Peyer's patch (tissue), 4 donors: ENCODE measurements around the gene NPPB. TPM values are rescaled to one million over a fixed set of nuclear protein-coding genes. Genes with fewer than 3 reads are reported as not detected.

Experiments used
- DNase-seq, 3 donors: peaks; one replicate each; pipeline ENCODE4 v3.0.0-alpha.2; 2017 to 2019
- H3K27ac ChIP-seq, 4 donors: fragments of 200-600 bp; sonication (generic); one replicate each; pipeline ENCODE4 v1.5.1; 2016 to 2019
- H3K27me3 ChIP-seq, 2 donors: fragments of 200-600 bp; sonication (generic); one replicate each; pipeline ENCODE4 v1.5.1; 2019
- H3K36me3 ChIP-seq, 3 donors: fragments of 200-600 bp; sonication (generic); one replicate each; pipeline ENCODE4 v1.5.1; 2016 to 2019
- H3K4me1 ChIP-seq, 4 donors: fragments of 200-600 bp; sonication (generic); one replicate each; pipeline ENCODE4 v1.5.1; 2016 to 2019
- H3K4me3 ChIP-seq, 4 donors: fragments of 200-600 bp; sonication (generic); 1 replicate in 3 of 4; 2 replicates in 1 of 4; pipeline ENCODE4 v1.5.1; 2016 to 2019; ENCODE audit warnings: mild to moderate bottlenecking in 1 of 4
- H3K9me3 ChIP-seq, 4 donors: fragments of 200-600 bp; sonication (generic); one replicate each; pipeline ENCODE4 v1.5.1; 2016 to 2019; ENCODE audit warnings: mild to moderate bottlenecking in 1 of 4
- CTCF ChIP-seq, 6 experiments: fragments of 450-650 bp in 4 of 6; fragments of 200-600 bp in 2 of 6; sonication (generic) in 1 of 6; IDR thresholded peaks; one replicate each; pipeline ENCODE4 v1.5.1; 2017 to 2019; ENCODE audit warnings: antibody characterized with exemption in 6 of 6, mild to moderate bottlenecking in 3 of 6, moderate library complexity in 1 of 6
- POLR2A ChIP-seq, 2 donors: fragments of 450-650 bp; IDR thresholded peaks; one replicate each; pipeline ENCODE4 v1.5.1; 2017; ENCODE audit warnings: antibody characterized with exemption in 2 of 2, mild to moderate bottlenecking in 2 of 2, moderate library complexity in 2 of 2
- total RNA-seq, 4 donors: library from RNA; depleted of rRNA; stranded (reverse); fragments of >200 nt; gene quantifications; one replicate each; pipeline ENCODE4 v1.1.0, GENCODE V29; 2016

NPPB gene
- total RNA-seq, 4 donors from 2014 or later, result not detected

GRCh38 chr1:11879311-11880180 is 20.8 kb upstream of the NPPB start:
- no peak overlapping the region for H3K27ac ChIP-seq

GRCh38 chr1:11878891-11879190 is 20.1 kb upstream of the NPPB start:
- Histone ChIP-seq H3K4me3 (no peak overlapping the region), H3K36me3 (no peaks in the 10 kb centered on the region), H3K27me3 (no peaks in the 10 kb centered on the region), H3K4me1 (peaks cover 0 to 11% (median 0%) of the 10 kb centered on the region in 4 donors), H3K27ac (no peak overlapping the region), H3K9me3 (no peaks in the 10 kb centered on the region)
- no peak for DNase-seq
- TF ChIP-seq CTCF (IDR thresholded peaks at IDR 0.05) (no peak), POLR2A (IDR thresholded peaks at IDR 0.05) (no peak)

More at GRCh38 chr1:11879311-11880180, 20.8 kb upstream of the NPPB start:
- peaks cover 0 to 11% (median 0%) of the 10 kb centered on the region in 4 donors for H3K4me1 ChIP-seq
- no peak for TF ChIP-seq CTCF (IDR thresholded peaks at IDR 0.05)
- TF ChIP-seq POLR2A (IDR thresholded peaks at IDR 0.05), result no peak
- no peaks in the 10 kb centered on the region for H3K27me3 ChIP-seq
- H3K9me3 ChIP-seq, result no peaks in the 10 kb centered on the region
- H3K4me3 ChIP-seq, result no peak overlapping the region
- H3K36me3 ChIP-seq, result no peaks in the 10 kb centered on the region
- no peak for DNase-seq

DNA sequence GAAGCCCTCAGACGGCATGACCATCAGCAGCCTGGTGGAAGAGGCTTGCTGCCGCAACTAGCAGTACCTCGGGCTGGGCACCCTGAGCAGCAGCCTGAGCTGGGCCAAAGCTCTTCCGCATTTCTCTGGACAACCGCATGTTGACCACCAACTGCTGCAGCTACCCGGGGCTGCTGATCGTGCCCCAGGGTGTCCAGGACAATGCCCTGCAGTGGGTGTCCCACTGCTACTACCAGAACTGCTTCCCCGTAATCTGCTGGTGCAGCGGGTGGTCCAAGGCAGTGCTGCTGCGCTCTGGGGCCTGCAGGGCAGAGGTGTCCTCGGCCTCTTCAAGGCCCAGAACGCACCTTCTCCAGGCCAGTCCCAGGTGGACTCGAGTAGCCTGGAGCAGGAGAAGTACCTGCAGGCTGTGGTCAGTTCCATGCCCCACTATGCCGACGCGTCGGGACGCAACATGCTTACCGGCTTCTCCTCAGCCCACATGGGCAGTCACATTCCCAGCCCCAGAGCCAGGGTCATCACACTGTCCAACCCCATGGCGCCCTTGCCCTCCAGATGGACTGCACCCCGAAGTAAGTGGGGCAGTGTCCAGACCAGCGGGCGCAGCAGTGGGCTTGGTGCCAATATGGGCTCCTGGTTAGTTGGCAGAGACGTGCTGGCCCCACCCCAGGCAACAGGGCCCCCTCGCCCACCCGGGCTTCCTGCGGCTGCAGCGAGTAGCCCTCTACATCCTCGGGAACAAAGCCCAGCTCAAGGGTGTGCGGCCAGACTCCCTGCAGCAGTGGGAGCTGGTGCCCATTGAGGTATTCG is 19.5 kb upstream of the NPPB start:
- Histone ChIP-seq H3K36me3 (no peaks in the 10 kb centered on the region), H3K4me3 (no peak overlapping the region), H3K4me1 (peaks cover 0 to 11% (median 0%) of the 10 kb centered on the region in 4 donors), H3K27ac (no peak overlapping the region), H3K27me3 (no peaks in the 10 kb centered on the region), H3K9me3 (no peaks in the 10 kb centered on the region)
- DNase-seq, result no peak
- TF ChIP-seq CTCF (IDR thresholded peaks at IDR 0.05) (no peak), POLR2A (IDR thresholded peaks at IDR 0.05) (no peak)

DNA sequence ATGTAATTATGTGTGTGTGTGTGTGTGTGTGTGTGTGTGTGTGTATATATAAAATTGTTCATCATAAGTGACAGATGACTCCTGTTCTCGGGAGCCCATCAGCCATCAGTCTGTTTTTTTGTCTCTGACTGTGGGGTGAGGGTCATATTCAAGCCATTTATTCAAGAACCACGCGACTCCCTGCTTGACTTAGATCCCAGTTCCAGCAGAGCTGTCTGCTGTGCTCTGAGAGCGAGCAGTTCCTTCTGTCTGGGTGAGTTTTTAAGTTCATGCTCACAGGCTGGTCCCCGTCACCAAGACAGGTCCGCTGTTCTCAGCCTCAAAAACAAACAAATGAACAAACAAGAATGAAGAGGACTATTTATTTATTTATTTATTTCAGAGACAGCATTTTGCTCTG is 18.3 kb upstream of the NPPB start:
- Histone ChIP-seq H3K9me3 (no peaks in the 10 kb centered on the region), H3K36me3 (no peaks in the 10 kb centered on the region), H3K4me1 (peaks cover 0 to 4% (median 0%) of the 10 kb centered on the region in 4 donors), H3K27me3 (no peaks in the 10 kb centered on the region), H3K4me3 (no peak overlapping the region), H3K27ac (no peak overlapping the region)
- TF ChIP-seq CTCF (IDR thresholded peaks at IDR 0.05) (no peak), POLR2A (IDR thresholded peaks at IDR 0.05) (no peak)
- no peak for DNase-seq

GRCh38 chr1:11875094-11875493 is 16.3 kb upstream of the NPPB start:
- H3K4me1 ChIP-seq, result peaks cover 0 to under 1% (median 0%) of the 10 kb centered on the region in 4 donors
- H3K4me3 ChIP-seq, result no peak overlapping the region
- no peaks in the 10 kb centered on the region for H3K27me3 ChIP-seq
- H3K9me3 ChIP-seq, result no peaks in the 10 kb centered on the region
- DNase-seq, result no peak
- no peak overlapping the region for H3K27ac ChIP-seq
- TF ChIP-seq POLR2A (IDR thresholded peaks at IDR 0.05) (no peak), CTCF (IDR thresholded peaks at IDR 0.05) (no peak)
- H3K36me3 ChIP-seq, result no peaks in the 10 kb centered on the region
